Gastrocnemius medialis (tissue), 4 donors: ENCODE results near the gene ASTN2.

Experiments used
- CTCF ChIP-seq, 5 experiments: fragments of 450-650 bp in 3 of 5; fragments of 200-600 bp in 2 of 5; sonication (generic) in 2 of 5; IDR thresholded peaks in 4 of 5; conservative IDR thresholded peaks in 1 of 5; 1 replicate in 4 of 5; 2 replicates in 1 of 5; pipeline ENCODE4 v1.5.1; 2016 to 2019; ENCODE audit warnings: antibody characterized with exemption in 5 of 5, mild to moderate bottlenecking in 3 of 5, moderate library complexity in 3 of 5
- POLR2A ChIP-seq, 2 donors: fragments of 450-650 bp; IDR thresholded peaks; one replicate each; pipeline ENCODE4 v1.6.1; 2017; ENCODE audit warnings: antibody characterized with exemption in 2 of 2, mild to moderate bottlenecking in 2 of 2, moderate library complexity in 2 of 2

DNA sequence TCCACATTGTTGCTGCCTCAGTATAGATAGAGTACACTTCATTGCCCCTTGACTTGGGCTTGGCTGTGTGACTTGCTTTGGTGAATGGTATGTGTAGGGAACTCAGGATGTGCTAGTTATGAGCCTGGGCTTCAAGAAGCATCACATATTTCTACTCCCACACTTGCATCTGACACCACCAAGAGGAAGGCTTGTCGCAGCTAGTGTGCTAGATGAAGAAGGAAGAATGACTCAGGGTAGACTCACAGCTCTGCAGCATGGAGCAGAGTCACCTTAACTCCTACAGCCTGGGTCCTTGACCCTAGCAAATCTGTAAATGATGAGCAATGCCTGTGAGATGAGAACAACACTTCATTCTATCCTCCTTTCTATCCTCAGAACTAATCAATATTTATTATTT, 261.8 kb downstream of the ASTN2 start:
- no peak for TF ChIP-seq CTCF (IDR thresholded peaks at IDR 0.05 in 4 of 5, conservative IDR thresholded peaks at IDR 0.05 in 1 of 5)
- no peak for TF ChIP-seq POLR2A (IDR thresholded peaks at IDR 0.05)
